Left kidney (tissue), 8 donors: ENCODE results near the gene CDK18. TPM values are rescaled to one million over a fixed set of nuclear protein-coding genes. Genes with fewer than 3 reads are reported as not detected.
"Not testable (repeated sequence)": the region's sequence is repeated elsewhere in the genome, so short reads cannot be mapped to it uniquely, and the experiment has no call there.

Source experiments
- DNase-seq: peaks from one replicate; pipeline ENCODE4 v3.0.0-alpha.2; 2013
- long read RNA-seq, 8 donors: transcript quantifications; one replicate each; lab custom pipeline, GENCODE V29; 2026
- polyA plus RNA-seq: library from polyadenylated mRNA; unstranded; fragments of 120-200 nt; gene quantifications from one replicate; pipeline ENCODE4 v1.2.1, GENCODE V29; 2013; ENCODE audit not compliant: insufficient read length

The CDK18 gene
- 27.1 TPM for polyA plus RNA-seq
- long read RNA-seq, donor 1, partial matches to known transcripts = 12 of 16 reads
- long read RNA-seq, donor 1, other reads (novel, unspliced or antisense) = 0 of 16 reads
- long read RNA-seq, donor 2, partial matches to known transcripts = 0 of 3 reads
- long read RNA-seq, donor 2, other reads (novel, unspliced or antisense) = 0 of 3 reads
- long read RNA-seq, donor 3 = 0 reads
- long read RNA-seq, donor 4 = 0 reads
- long read RNA-seq, donor 5, partial matches to known transcripts = 0 of 4 reads
- long read RNA-seq, donor 5, other reads (novel, unspliced or antisense) = 0 of 4 reads
- long read RNA-seq, donor 6, partial matches to known transcripts = 0 of 3 reads
- long read RNA-seq, donor 6, other reads (novel, unspliced or antisense) = 0 of 3 reads
- long read RNA-seq, donor 7, partial matches to known transcripts = 0 of 4 reads
- long read RNA-seq, donor 7, other reads (novel, unspliced or antisense) = 0 of 4 reads
- long read RNA-seq, donor 8, partial matches to known transcripts = 8 of 11 reads
- long read RNA-seq, donor 8, other reads (novel, unspliced or antisense) = 0 of 11 reads

GRCh38 chr1:205504311-205505075, at the start of gene CDK18:
CDK18 (plus strand) TSS chr1:205504669; CDS start chr1:205523168, 18,499 bp downstream.
- peak; percentile 82 for DNase-seq

DNA sequence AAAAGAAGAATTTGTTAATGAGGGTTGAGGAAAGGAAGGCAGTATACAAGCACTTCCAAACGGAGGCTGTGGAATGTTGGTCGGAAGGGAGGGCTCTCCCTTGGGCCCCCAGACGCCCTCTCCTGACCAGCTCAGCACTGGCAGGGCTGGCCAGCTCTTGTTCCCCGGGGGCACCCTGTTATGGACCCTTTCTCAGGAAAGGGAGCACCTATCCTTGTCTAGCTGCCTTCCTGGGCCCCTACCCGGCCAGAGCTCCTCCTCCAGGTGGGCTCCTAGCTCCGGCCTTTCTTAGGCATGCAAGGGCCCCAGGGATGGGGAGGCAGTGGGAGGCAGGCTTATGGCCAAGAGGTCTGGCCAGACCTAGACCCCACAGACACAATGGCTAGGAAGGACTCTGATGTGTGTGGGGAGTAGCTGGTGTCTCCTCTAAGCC, 49.5 kb upstream of the CDK18 start:
- no peak for DNase-seq

DNA sequence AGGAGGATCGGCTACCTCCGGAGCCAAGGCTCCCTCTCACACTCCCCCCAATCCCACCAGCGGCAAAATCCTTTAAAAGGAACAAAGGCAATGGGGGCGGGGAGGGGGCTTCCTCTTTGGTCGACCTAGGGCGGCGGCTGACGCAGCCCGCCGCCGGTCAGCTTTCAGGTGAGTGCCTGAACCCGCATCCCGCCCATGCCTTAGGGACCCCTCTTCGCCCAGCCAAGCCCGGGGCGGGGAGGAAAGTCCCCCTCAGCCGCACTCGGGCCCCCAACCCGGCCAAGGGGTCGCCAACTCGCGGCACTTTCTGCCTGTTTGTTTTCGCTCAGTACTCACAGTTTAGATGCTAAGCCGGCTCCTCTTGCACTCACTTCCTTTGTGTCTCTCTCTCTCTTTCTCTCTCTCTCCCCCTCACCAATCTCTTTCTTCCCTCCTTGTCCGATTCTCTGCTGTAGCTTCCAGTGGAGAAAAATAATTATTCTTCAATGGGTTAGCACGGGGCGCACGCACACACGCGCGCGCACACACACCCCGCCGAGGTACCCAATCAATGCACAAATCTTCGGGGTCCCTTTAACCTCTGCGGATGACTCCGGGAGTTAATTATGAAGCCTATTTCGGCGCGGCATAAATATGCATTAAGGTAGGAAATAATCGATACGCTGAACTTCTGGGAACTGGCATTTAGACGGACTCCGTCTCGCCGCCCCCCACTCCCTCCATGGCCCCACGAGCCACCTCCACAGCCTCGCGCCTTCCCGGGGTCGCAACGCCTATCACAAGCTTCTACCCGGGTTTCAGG, 48.7 kb upstream of the CDK18 start, which contains the start of gene BLACAT1:
Gene BLACAT1 (minus strand): TSS at position 465 of the 802 bp plus-strand sequence.
- no peak for DNase-seq

DNA sequence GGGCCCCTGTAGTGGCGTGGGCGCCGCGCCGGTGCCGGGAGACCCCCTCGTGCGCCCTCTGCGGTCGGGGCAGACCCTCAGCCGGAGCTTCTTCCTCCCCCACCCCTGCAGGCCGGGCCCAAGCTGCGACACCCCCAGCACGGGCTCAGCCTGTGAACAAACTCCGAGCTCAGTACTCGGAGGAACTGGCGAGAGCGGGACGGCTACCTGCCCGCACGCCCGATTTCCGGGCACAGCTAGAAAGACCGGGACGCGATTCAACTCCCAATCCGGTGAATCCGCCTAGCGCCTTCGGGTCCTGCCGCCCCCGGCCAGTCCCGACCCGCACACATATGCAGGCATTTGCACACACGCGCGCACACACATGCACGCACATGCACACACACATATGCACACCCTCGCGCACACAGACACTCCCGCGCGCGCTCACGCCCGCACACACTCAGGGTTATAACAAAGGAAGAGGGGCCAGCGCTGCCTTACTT, 48.0 kb upstream of the CDK18 start:
- no peak for DNase-seq

DNA sequence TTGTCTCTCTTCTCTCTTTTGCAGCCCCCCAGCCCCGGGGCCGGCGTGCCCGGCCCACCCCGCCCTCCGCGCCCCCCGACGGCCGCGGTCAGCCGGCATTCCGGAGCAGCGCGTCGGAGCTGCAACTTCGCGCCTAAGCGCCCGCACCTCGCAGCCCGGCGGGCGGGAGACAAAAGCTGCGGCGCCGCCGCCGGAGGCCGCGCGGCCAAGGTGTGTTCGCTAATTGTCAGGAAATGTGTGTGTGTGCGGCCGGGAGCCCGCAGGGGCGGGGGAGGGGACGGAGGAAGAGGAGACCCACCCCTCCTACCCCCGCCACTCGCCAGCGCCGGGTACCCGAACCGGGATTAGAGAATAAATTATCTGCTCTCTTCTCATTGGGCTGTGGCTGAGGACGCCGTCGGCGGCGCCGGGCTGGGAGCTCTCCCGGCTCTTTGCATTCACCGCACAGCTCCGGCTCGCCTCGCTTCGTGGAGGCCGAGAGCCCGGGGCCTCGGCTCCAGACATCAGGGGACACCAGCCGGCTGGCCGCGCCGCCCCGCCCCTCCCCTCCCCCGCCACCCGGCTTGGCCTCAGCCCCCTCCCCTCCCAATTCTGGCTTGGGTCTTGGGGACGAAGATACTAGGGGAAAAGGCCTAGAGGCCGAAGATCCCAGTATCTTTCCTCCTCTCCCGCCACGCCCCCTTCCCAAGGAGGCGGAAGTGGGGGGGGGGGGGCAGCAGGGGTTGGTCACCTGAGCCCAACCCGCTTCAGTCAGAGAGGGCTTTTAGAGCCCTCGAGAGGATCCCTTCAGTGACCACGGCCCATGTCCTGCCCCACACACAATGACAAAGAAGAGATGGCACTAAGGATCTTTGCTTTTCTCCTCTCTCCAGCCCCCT, 47.4 kb upstream of the CDK18 start:
- no peak for DNase-seq

DNA sequence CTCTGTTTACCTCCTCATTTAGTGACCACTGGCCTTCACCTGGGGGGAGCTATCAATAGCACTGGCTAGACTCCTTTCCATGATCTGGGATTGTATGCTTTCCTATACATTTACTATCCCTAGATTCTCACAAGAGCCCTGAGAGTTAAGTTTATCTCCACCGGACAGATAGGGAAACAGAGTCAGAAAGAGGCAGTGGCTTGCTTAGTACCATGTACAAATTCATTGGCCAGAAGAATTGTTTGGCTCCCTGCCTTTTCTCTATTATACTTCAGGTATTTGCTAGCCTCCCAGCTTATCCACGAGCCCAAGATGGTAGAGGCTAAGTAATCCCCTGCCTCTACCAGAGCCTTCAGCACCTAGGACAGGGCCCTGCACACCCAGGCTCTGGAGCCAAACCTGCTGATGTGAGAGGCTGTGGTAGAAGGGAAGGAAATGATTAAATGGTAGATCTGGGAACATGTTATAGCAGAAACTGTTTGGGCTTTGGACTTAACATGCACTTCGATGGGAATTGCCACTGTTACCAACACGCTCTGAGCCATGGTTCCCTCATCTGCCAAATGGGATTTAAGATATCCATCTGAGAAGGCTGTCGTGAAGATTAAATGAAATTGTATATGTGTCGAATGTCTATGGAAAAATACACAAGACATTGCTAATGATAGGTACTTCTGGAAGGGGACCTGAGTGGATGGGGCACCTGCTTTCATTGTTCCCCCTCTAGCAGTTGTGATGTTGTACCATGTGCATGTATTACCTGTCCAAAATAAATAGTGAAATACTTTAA, 45.5 kb upstream of the CDK18 start:
- DNase-seq = peak; percentile 83

DNA sequence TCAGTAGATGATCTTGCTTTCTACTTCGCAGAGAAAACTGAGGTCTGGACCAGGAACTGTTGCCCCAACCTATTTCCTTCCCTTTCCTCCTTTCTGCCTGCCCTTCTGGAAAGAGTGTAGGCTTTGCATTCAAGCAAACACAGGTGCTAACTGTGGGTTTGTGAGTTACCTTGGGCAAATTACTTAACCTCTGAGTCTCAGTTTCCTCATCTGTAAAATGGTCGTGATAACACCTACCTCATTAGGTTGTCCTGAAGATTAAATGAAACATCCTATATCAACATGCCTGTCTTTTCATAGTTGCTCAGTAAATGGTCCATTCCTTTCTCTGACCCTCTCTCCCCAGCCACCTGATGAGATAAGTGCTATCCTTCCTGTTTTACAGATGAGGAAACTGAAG, 39.1 kb upstream of the CDK18 start:
- DNase-seq = no peak

DNA sequence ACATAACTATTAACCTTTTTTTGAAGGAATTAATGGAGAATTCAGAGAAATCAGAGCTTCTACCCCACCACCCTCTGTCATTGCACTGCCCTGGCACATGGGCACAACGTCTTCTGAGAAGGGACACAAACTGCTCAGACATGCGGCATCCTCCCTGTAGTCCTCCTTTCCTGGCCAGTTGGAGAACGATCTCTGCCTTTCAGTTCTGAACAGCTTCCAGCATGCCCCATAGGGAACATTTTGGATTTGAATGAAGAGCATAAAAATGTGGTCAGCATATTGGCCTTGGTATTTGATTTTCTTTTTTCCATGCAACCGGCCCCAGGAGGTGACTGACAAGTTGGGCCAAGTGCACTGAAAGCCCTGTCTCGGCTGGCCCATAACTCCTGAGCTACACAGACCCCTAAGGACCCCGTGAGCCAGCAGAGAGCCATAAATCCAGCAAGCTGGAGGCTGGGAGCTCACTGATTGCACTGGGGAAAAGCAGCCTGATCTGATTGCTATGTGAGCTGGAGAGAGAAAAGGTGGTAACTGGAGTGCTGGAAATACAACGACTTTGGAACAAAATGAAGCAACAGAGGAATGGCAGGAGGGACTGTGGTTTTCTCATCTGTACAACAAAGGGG, 37.8 kb upstream of the CDK18 start:
- no peak for DNase-seq

DNA sequence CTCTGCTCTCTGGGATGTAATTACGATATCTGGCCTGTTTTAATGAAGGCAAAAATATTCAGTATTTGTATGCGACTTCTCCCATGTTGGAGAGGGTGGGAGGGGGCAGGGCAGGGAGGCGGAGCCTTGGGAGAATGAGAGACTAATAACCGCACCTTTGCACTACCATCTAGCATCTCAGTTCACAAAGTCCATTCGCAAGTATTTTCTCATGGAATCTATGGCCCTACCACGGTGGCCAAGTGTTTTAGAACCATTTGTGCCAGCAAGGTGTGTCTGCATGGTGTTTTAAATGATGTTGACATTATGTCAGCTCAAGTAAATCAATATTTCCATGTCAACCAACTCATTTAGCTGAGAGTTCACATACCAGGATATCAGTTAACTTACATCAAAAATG, 34.3 kb upstream of the CDK18 start:
- no peak for DNase-seq

- no peak for DNase-seq
Measured at GRCh38 chr1:205472737-205473441, 31.6 kb upstream of the CDK18 start.

GRCh38 chr1:205473475-205473874, 31.0 kb upstream of the CDK18 start:
- no peak for DNase-seq

GRCh38 chr1:205473966-205474365, 30.5 kb upstream of the CDK18 start:
- no peak for DNase-seq

- no peak for DNase-seq
Measured at GRCh38 chr1:205474571-205474970, 29.9 kb upstream of the CDK18 start.

DNA sequence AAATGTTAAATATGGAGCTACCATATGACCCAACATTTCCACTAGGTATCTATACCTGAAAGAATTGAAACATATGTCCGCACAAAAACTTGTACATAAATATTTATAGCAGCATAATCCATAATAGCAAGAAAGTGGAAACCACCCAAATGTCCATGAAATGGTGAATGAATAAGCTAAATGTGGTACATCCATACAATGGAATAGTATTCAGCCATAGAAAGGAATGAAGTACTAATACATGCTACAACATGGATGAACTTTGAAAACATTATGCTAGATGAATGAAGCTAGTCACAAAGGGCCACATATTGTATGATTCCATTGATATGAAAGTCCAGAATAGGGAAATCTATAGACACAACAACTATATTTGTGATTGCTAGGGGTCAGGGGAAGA, 28.6 kb upstream of the CDK18 start:
- DNase-seq = no peak

DNA sequence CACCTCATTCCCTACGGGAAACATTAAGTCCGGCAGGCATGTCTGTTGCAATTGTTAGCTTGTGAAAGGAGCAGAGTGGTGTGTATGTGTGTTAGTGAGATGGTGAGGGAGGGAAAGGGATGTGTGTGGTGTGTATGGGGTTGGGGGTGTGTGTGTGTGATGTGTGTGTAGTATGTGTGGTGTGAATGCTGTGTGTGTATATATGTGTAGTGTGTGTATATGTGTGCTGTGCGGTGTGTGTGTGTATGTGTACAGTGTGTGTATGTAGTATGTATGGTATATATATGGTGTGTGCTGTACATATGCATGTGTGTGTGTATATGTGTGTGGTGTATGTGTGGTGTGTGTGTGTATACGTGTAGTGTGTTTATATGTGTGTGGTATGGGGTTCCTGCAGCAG, 27.8 kb upstream of the CDK18 start:
- no peak for DNase-seq

GRCh38 chr1:205477121-205477758, 27.2 kb upstream of the CDK18 start:
- DNase-seq = no peak

GRCh38 chr1:205477759-205478247, 26.7 kb upstream of the CDK18 start:
- no peak for DNase-seq

GRCh38 chr1:205478985-205479384, 25.5 kb upstream of the CDK18 start:
- DNase-seq = not testable (repeated sequence)
